K562 (cell line): ENCODE data around the gene RNF150. TPM values are rescaled to one million over a fixed set of nuclear protein-coding genes. Genes with fewer than 3 reads are reported as not detected.

Experiments used
- ATAC-seq: fragments of 200-7000 bp; cut with Tn5 transposase; 3 replicates; pipeline ENCODE4 v1.9.1; 2020; ENCODE audit warnings: moderate library complexity
- BruUV-seq: library from RNA; stranded (reverse); fragments of 400-500 nt; replicated peaks from 2 replicates; lab custom pipeline; 2021; lab: Mats Ljungman, UMichigan
- CTCF ChIA-PET: fragments of 300-600 bp; formaldehyde crosslinking; extraction: SDS; loops from one replicate; lab custom pipeline; 2021; ENCODE audit warnings: low intra/inter-chr PET ratio; lab: Yijun Ruan, JAX
- POLR2A ChIA-PET: fragments of 300-600, 350-650 bp; sonication (Branson Sonifier 250); formaldehyde crosslinking; extraction: SDS; loops from one replicate; lab custom pipeline; 2021; ENCODE audit warnings: antibody characterized with exemption, inconsistent platforms; lab: Yijun Ruan, JAX
- DNase-seq, 4 experiments: peaks; one replicate each; pipeline versions ENCODE4 v3.0.0 to v3.0.0-alpha.2; 2011 to 2018; ENCODE audit warnings: low spot score in 3 of 4, mixed read lengths in 3 of 4; ENCODE audit errors: extremely low read depth in 1 of 4
- FAIRE-seq: peaks from 2 replicates; lab custom pipeline; 2011; peaks lifted over from hg19 to GRCh38; lab: Jason Lieb, UNC
- H2AFZ ChIP-seq: 2 replicates; pipeline ENCODE4 v1.6.0; 2011; ENCODE audit warnings: low read depth, low read length, control low read depth, inconsistent platforms
- H3K27ac ChIP-seq: fragments of 200-600 bp; 3 replicates; pipeline ENCODE4 v1.8.0; 2011; ENCODE audit warnings: low read depth, mild to moderate bottlenecking, control low read depth, inconsistent platforms, low read length, moderate library complexity, mixed read lengths; ENCODE audit errors: extremely low read depth
- H3K27me3 ChIP-seq, 2 experiments: fragments of 300-600 bp in 1 of 2; 2 replicates in 1 of 2; 3 replicates in 1 of 2; pipeline versions ENCODE4 v1.6.0 to v1.8.0; 2011; ENCODE audit warnings: inconsistent platforms in 2 of 2, low read length in 2 of 2, mild to moderate bottlenecking in 1 of 2, mixed read lengths in 1 of 2, moderate library complexity in 1 of 2; ENCODE audit not compliant: control insufficient read depth in 2 of 2, insufficient read depth in 2 of 2
- H3K36me3 ChIP-seq: fragments of 300-600 bp; 3 replicates; pipeline ENCODE4 v1.8.0; 2011; ENCODE audit warnings: mild to moderate bottlenecking, low read length, inconsistent platforms; ENCODE audit not compliant: control insufficient read depth, insufficient read depth
- H3K4me1 ChIP-seq, 2 experiments: fragments of 200-600 bp in 1 of 2; replicated peaks in 1 of 2; 2 replicates in 1 of 2; 3 replicates in 1 of 2; pipeline versions ENCODE4 v1.5.1 to v1.8.0; 2011; ENCODE audit warnings: inconsistent platforms in 2 of 2, low read length in 2 of 2, mild to moderate bottlenecking in 1 of 2, mixed read lengths in 1 of 2, moderate library complexity in 1 of 2; ENCODE audit not compliant: control insufficient read depth in 2 of 2, insufficient read depth in 2 of 2
- H3K4me2 ChIP-seq: 2 replicates; pipeline ENCODE4 v1.6.1; 2011; ENCODE audit warnings: low read length, control low read depth, inconsistent platforms, mixed read lengths; ENCODE audit not compliant: insufficient read depth
- H3K4me3 ChIP-seq: fragments of 200-600 bp; sonication (generic), shearing (Covaris generic); 2 replicates; pipeline ENCODE4 v1.5.1; 2016; ENCODE audit warnings: control low read depth, inconsistent platforms
- H3K79me2 ChIP-seq: fragments of 200-600 bp; 3 replicates; pipeline ENCODE4 v1.8.0; 2011; ENCODE audit warnings: low read length, inconsistent platforms; ENCODE audit not compliant: control insufficient read depth, insufficient read depth
- H3K9ac ChIP-seq, 2 experiments: 2 replicates each; pipeline versions ENCODE4 v1.6.0 to v1.6.1; 2011; ENCODE audit warnings: low read depth in 2 of 2, low read length in 2 of 2, control low read depth in 1 of 2, inconsistent platforms in 1 of 2, mild to moderate bottlenecking in 1 of 2, mixed read lengths in 1 of 2; ENCODE audit not compliant: insufficient read depth in 1 of 2
- H3K9me1 ChIP-seq: one replicate; pipeline ENCODE4 v1.6.0; 2011; ENCODE audit warnings: inconsistent platforms, mild to moderate bottlenecking, low read length, moderate library complexity; ENCODE audit not compliant: control insufficient read depth, insufficient read depth
- H3K9me3 ChIP-seq: replicated peaks from 2 replicates; pipeline ENCODE4 v1.5.1; 2011; ENCODE audit warnings: low read depth, low read length, inconsistent platforms; ENCODE audit not compliant: control insufficient read depth, insufficient read depth
- H4K20me1 ChIP-seq: replicated peaks from 2 replicates; pipeline ENCODE4 v1.6.1; 2011; ENCODE audit warnings: low read length, inconsistent platforms, mixed read lengths; ENCODE audit not compliant: control insufficient read depth, insufficient read depth
- DPF2 ChIP-seq: fragments of 450-650 bp; IDR thresholded peaks from 2 replicates; pipeline ENCODE4 v1.6.1; 2016
- ETV5 ChIP-seq: sonication (generic); formaldehyde crosslinking; IDR thresholded peaks from 2 replicates; pipeline ENCODE4 v1.4.0; 2020; ENCODE audit warnings: low read depth, mild to moderate bottlenecking, missing genetic modification reagents
- FOXJ2 ChIP-seq: fragments of 200-800 bp; sonication (Bioruptor generic); IDR thresholded peaks from 2 replicates; pipeline ENCODE4 v1.6.1; 2016; ENCODE audit warnings: missing genetic modification characterization, missing compliant biosample characterization
- FOXM1 ChIP-seq, 2 experiments: fragments of 450-650 bp in 1 of 2; sonication (generic) in 1 of 2; formaldehyde crosslinking in 1 of 2; IDR thresholded peaks; 2 replicates each; pipeline versions ENCODE4 v1.6.1 to v1.9.0; 2017 to 2022; ENCODE audit warnings: low read depth in 2 of 2, mild to moderate bottlenecking in 2 of 2, missing genetic modification reagents in 1 of 2, moderate library complexity in 1 of 2
- JUND ChIP-seq, 2 experiments: IDR thresholded peaks; 2 replicates in 1 of 2; 3 replicates in 1 of 2; pipeline ENCODE4 v1.6.1; 2011; ENCODE audit warnings: borderline replicate concordance in 2 of 2, low read depth in 2 of 2, low read length in 2 of 2, improper control_type of control experiment in 1 of 2, missing biosample characterization in 1 of 2, missing genetic modification characterization in 1 of 2, missing genetic modification reagents in 1 of 2
- NR2F6 ChIP-seq: fragments of 450-650 bp; formaldehyde crosslinking; IDR thresholded peaks from 2 replicates; pipeline ENCODE4 v1.4.0; 2020; ENCODE audit warnings: mild to moderate bottlenecking
- STAT5B ChIP-seq: fragments of 250-450 bp; sonication (Bioruptor Pico); IDR thresholded peaks from 2 replicates; pipeline ENCODE4 v1.8.0; 2021; ENCODE audit warnings: mild to moderate bottlenecking, inconsistent platforms
- ZFP30 ChIP-seq: fragments of 250-450 bp; sonication (Bioruptor Pico); IDR thresholded peaks from 2 replicates; pipeline ENCODE4 v1.8.0; 2022; ENCODE audit warnings: moderate library complexity, mild to moderate bottlenecking, inconsistent platforms, borderline replicate concordance
- ZNF347 ChIP-seq: fragments of 450-650 bp; formaldehyde crosslinking; IDR thresholded peaks from 2 replicates; pipeline ENCODE4 v1.4.0; 2020; ENCODE audit warnings: low read depth, mild to moderate bottlenecking, moderate library complexity
- ZNF384 ChIP-seq: IDR thresholded peaks from 2 replicates; pipeline ENCODE4 v1.6.1; 2012; ENCODE audit warnings: low read depth, low read length, improper control_type of control experiment
- ZNF766 ChIP-seq: fragments of 200-800 bp; sonication (Bioruptor generic); conservative IDR thresholded peaks from 2 replicates; pipeline ENCODE4 v1.6.1; 2016; ENCODE audit warnings: missing genetic modification characterization, missing compliant biosample characterization
- WGBS: fragments of 100-300 bp; shearing (Covaris generic); methylation state at CpG from one replicate; pipeline ENCODE4 v1.1.6; 2016; ENCODE audit warnings: low coverage, mixed read lengths; ENCODE audit not compliant: insufficient coverage; ENCODE audit errors: missing lambda C conversion rate; 5-methylcytosine and 5-hydroxymethylcytosine counted together
- in situ Hi-C: fragments of 300-500 bp; cut with MboI; formaldehyde crosslinking; loops from 4 replicates; pipeline ENCODE4 v1.15.0; 2018; ENCODE audit warnings: inconsistent platforms, mixed read lengths
- intact Hi-C: fragments of 100-400 bp; cut with micrococcal nuclease; formaldehyde crosslinking; loops from 2 replicates; pipeline ENCODE4 v1.14.2; 2022
- polyA plus RNA-seq, 8 experiments: library from polyadenylated mRNA; depleted of rRNA in 4 of 8; stranded (reverse) in 5 of 8; unstranded in 3 of 8; fragments of >200 nt; fragmentation: Nextera tagmentation in 2 of 8; fragmentation: Illumina TruSeq in 1 of 8; extraction: Ambion mirVana in 2 of 8; extraction: Trizol in 1 of 8; gene quantifications; 2 replicates each; pipeline versions ENCODE4 v1.2.1 to v1.2.3, GENCODE V29; 2011 to 2014; ENCODE audit warnings: inconsistent platforms in 1 of 8, missing spikeins in 1 of 8
- total RNA-seq, 7 experiments: library from RNA; depleted of rRNA in 6 of 7; stranded (reverse); fragments of >200 nt in 6 of 7; fragmentation: Illumina TruSeq in 2 of 7; extraction: Trizol in 2 of 7; gene quantifications; 2 replicates each; pipeline versions ENCODE4 v1.2.1 to v1.2.3, GENCODE V29; 2011 to 2021; ENCODE audit warnings: low replicate concordance in 1 of 7
- TF ChIP-seq, protein P1 (sequence below): fragments of 250-450 bp; sonication (Bioruptor Pico); IDR thresholded peaks from 2 replicates; pipeline ENCODE4 v1.8.0; 2022; ENCODE audit warnings: moderate library complexity, mild to moderate bottlenecking, inconsistent platforms

The RNF150 gene
- total and polyA plus RNA-seq, 9 of the 15 experiments (the other 6 are each of a cell fraction or from before 2014, with no cell fraction given): 0.09 TPM; not detected in 8

DNA sequence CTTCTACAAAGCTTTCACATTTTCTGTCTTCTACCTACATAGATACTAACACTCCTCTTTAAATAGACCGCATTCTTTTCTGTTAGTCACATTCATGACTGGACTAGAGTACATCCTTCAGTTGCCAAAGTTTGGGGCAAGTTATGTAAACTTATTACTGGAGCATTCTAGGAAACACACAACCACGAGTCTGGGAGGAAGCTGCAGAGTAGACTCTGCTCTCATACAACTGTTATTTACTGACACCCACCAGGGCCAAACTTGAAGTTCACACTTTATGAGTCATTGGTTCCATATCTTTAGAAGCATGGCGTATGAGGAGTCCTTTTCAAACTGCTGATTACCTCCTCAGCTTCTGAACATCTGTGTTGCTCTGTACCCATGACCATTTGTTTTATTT is 87.0 kb downstream of the RNF150 start:
- H3K4me2 ChIP-seq: no peak overlapping the region
- H3K9me3 ChIP-seq: no peaks in the 10 kb centered on the region
- no peaks in the 10 kb centered on the region for H3K27me3 ChIP-seq
- in situ Hi-C loops: no loop called here
- 0% methylated on average over 3 of the region's 3 CpGs for WGBS
- BruUV-seq: no TSS peak
- no peaks in the 10 kb centered on the region for H3K79me2 ChIP-seq
- no peak for ATAC-seq
- FAIRE-seq: no peak
- H2AFZ ChIP-seq: no peak overlapping the region
- no peak overlapping the region for H3K27ac ChIP-seq
- CTCF ChIA-PET: no interaction called here
- TF ChIP-seq ETV5 (CRISPR knock-in tag): no peak
- no peak for TF ChIP-seq ZFP30
- TF ChIP-seq FOXJ2 (tag): no peak
- TF ChIP-seq ZNF347: no peak
- no peak for TF ChIP-seq JUND (IDR thresholded peaks at IDR 0.05; ENCODE audit: borderline replicate concordance, low read depth, low read length)
- no peak; the same call in 2 of the 3 replicates for TF ChIP-seq JUND (tag; IDR thresholded peaks at IDR 0.05; ENCODE audit: borderline replicate concordance, low read depth, low read length)
- TF ChIP-seq NR2F6 (CRISPR knock-in tag): no peak
- TF ChIP-seq, protein P1, sequence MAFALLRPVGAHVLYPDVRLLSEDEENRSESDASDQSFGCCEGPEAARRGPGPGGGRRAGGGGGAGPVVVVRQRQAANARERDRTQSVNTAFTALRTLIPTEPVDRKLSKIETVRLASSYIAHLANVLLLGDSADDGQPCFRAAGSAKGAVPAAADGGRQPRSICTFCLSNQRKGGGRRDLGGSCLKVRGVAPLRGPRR: no peak
- no peak for TF ChIP-seq ZNF384
- TF ChIP-seq FOXM1 (IDR thresholded peaks at IDR 0.05; ENCODE audit: low read depth): no peak
- no peak for TF ChIP-seq FOXM1 (CRISPR knock-in tag; IDR thresholded peaks at IDR 0.05; ENCODE audit: low read depth)
- TF ChIP-seq DPF2: no peak
- no peak for TF ChIP-seq ZNF766
- TF ChIP-seq STAT5B: no peak
- TF ChIP-seq, all 486 proteins: peak for 0
- Histone ChIP-seq H3K36me3 (no peaks in the 10 kb centered on the region), H3K9ac (no peak overlapping the region), H3K4me1 (no peaks in the 10 kb centered on the region), H3K9me1 (no peaks in the 10 kb centered on the region), H3K4me3 (no peak overlapping the region), H4K20me1 (no peaks in the 10 kb centered on the region)
- peak in 1 of 4 experiments; percentile 2 for DNase-seq
- POLR2A ChIA-PET: no interaction called here
- intact Hi-C loops: no loop called here
